ENCODE results near the gene POU4F1.

- TF ChIP-seq POLR2AphosphoS5 (IDR thresholded peaks at IDR 0.05; ENCODE audit: borderline replicate concordance, low read depth, low read length) = no peak
- no peak for TF ChIP-seq FOXP2 (optimal IDR thresholded peaks at IDR 0.05; ENCODE audit: control extremely low read depth, extremely low read length, insufficient read depth)
Observed at GRCh38 chr13:78593129-78593528, 10.2 kb downstream of the POU4F1 start.
